PC-9 (cell line): ENCODE results near the gene HIGD1A. TPM values are rescaled to one million over a fixed set of nuclear protein-coding genes. Genes with fewer than 3 reads are reported as not detected.

Source experiments
- BruUV-seq: library from RNA; stranded (reverse); fragments of 400-500 nt; replicated peaks from 2 replicates; lab custom pipeline; 2021; lab: Mats Ljungman, UMichigan
- CTCF ChIA-PET: fragments of 300-600 bp; sonication (Branson Sonifier 250); formaldehyde crosslinking; loops from one replicate; lab custom pipeline; 2022; ENCODE audit warnings: antibody characterized with exemption; lab: Charles Lee
- POLR2A ChIA-PET: fragments of 300-600 bp; sonication (Branson Sonifier 250); formaldehyde crosslinking; loops from one replicate; lab custom pipeline; 2022; ENCODE audit warnings: antibody characterized with exemption; ENCODE audit not compliant: unreplicated experiment; lab: Charles Lee
- DNase-seq, 2 experiments: peaks; one replicate each; pipeline versions ENCODE4 v3.0.0 to v3.0.0-alpha.2; 2015 to 2022; ENCODE audit warnings: mixed read lengths in 1 of 2
- H2AFZ ChIP-seq: fragments of 200-600 bp; sonication (generic); 2 replicates; pipeline ENCODE4 v1.8.1; 2017; ENCODE audit warnings: antibody characterized with exemption
- H3F3A ChIP-seq: fragments of 200-600 bp; sonication (generic); 2 replicates; pipeline ENCODE4 v1.8.1; 2017; ENCODE audit warnings: antibody characterized with exemption, mild to moderate bottlenecking, low read depth; ENCODE audit not compliant: insufficient read depth
- H3K27ac ChIP-seq: fragments of 200-600 bp; sonication (generic); 2 replicates; pipeline ENCODE4 v1.6.1; 2016; ENCODE audit warnings: mixed run types
- H3K27me3 ChIP-seq: fragments of 200-600 bp; sonication (generic); 2 replicates; pipeline ENCODE4 v1.6.1; 2016; ENCODE audit warnings: low read depth, mixed run types; ENCODE audit not compliant: insufficient read depth
- H3K36me3 ChIP-seq: fragments of 200-600 bp; sonication (generic); 2 replicates; pipeline ENCODE4 v1.6.1; 2016; ENCODE audit warnings: low read depth, mixed run types
- H3K4me1 ChIP-seq: fragments of 200-600 bp; sonication (generic); replicated peaks from 2 replicates; pipeline ENCODE4 v1.6.1; 2016; ENCODE audit warnings: mixed run types; ENCODE audit not compliant: insufficient read depth
- H3K4me2 ChIP-seq: fragments of 200-600 bp; sonication (generic); 2 replicates; pipeline ENCODE4 v1.6.1; 2017; ENCODE audit warnings: mixed run types
- H3K4me3 ChIP-seq: fragments of 200-600 bp; sonication (generic); 2 replicates; pipeline ENCODE4 v1.6.1; 2016; ENCODE audit warnings: mixed run types
- H3K79me2 ChIP-seq: fragments of 200-600 bp; sonication (generic); 2 replicates; pipeline ENCODE4 v1.6.1; 2017; ENCODE audit warnings: low read depth, mixed run types
- H3K9me2 ChIP-seq: fragments of 200-600 bp; sonication (generic); 2 replicates; pipeline ENCODE4 v1.8.1; 2017; ENCODE audit warnings: mild to moderate bottlenecking; ENCODE audit not compliant: insufficient read depth
- H3K9me3 ChIP-seq: fragments of 200-600 bp; sonication (generic); 2 replicates; pipeline ENCODE4 v1.8.1; 2016; ENCODE audit warnings: low read depth; ENCODE audit not compliant: insufficient read depth
- H4K20me1 ChIP-seq: fragments of 200-600 bp; sonication (generic); 2 replicates; pipeline ENCODE4 v1.8.1; 2017; ENCODE audit not compliant: insufficient read depth
- EZH2 ChIP-seq: fragments of 200-600 bp; sonication (generic); IDR thresholded peaks from 2 replicates; pipeline ENCODE4 v1.8.0; 2017; ENCODE audit warnings: antibody characterized with exemption, low read depth
- intact Hi-C: fragments of 100-400 bp; cut with micrococcal nuclease; formaldehyde crosslinking; loops from one replicate; pipeline ENCODE4 v1.10.0; 2022; ENCODE audit not compliant: unreplicated experiment
- total RNA-seq: library from RNA; stranded (reverse); gene quantifications from 2 replicates; pipeline ENCODE4 v1.2.3, GENCODE V29; 2021
- TF ChIP-seq, protein P1 (sequence below): fragments of 200-600 bp; sonication (generic); conservative IDR thresholded peaks from 2 replicates; pipeline ENCODE4 v1.6.1; 2017; ENCODE audit warnings: mixed run types, antibody characterized with exemption, mild to moderate bottlenecking, moderate library complexity

HIGD1A gene
- total RNA-seq, 1 experiment from 2014 or later, result 69.7 TPM

DNA sequence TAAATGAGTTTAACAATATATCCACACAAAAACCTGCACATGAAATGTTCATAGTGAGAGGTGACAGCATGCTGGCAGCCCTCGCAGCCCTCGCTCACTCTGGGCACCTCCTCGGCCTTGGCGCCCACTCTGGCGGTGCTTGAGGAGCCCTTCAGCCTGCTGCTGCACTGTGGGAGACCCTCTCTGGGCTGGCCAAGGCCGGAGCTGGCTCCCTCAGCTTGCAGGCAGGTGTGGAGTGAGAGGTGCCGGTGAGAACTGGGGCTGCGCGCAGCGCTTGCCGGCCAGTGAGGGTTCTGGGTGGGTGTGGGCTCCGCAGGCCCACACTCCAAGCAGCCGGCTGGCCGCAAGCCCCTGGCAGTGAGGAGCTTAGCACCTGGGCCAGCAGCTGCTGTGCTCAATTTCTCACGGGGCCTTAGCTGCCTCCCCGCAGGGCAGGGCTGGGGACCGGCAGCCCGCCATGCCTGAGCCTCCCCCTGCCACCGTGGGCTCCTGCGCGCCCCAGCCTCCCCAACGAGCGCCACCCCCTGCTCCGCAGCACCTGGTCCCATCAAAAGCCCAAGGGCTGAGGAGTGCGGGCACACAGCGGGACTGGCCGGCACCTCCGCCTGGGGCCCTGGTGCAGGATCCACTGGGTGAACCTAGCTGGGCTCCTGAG lies 34.7 kb downstream of the HIGD1A start:
- Histone ChIP-seq H2AFZ (no peak overlapping the region), H3K4me2 (no peak overlapping the region), H3K36me3 (no peaks in the 10 kb centered on the region), H3K9me2 (no peaks in the 10 kb centered on the region), H3K4me3 (no peak overlapping the region), H4K20me1 (no peaks in the 10 kb centered on the region), H3K9me3 (no peaks in the 10 kb centered on the region; the same call in 1 of the 2 replicates), H3K4me1 (no peaks in the 10 kb centered on the region), H3F3A (0 out of 2 replicates have a peak, but pooled peaks cover 2% of the 10 kb centered on the region), H3K27me3 (no peaks in the 10 kb centered on the region), H3K27ac (no peak overlapping the region), H3K79me2 (no peaks in the 10 kb centered on the region)
- intact Hi-C loops, result no loop called here
- no peak for DNase-seq
- CTCF ChIA-PET, result no interaction called here
- no peak for TF ChIP-seq EZH2
- BruUV-seq, result no TSS peak
- POLR2A ChIA-PET, result no interaction called here

DNA sequence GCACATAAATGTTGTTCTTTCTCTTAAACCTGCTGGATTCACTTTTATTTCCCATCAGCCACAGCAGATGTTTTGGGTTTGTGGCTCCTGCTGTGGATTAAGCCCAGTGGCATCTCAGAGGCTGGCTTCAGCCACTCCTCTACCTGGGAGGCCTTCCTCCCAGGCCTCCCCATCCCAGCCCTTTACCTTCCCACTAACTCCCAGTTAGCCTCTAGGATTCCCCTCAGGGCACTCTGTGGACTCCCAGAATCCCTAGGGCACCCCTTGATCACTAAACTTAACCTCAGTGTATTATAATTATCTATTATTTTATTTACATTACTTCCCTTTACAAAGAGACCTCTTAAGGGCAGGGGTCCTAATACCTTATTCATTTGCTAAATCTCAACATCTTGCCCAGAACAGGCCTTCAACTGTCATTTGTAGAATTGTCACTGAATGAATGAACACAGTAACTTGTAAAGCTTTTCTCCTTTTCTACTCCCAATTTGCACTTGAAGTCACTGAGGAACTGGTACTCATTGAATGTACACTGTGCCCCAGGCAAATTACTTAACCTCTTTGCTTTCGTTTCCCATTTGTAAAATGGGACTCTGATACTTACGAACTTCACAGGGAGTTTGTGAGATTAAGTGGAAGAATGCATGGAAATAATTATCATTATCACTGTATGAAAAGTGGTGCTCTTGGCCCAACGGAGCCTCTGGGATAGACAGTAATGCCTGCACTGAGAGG lies 39.6 kb downstream of the HIGD1A start:
- Histone ChIP-seq H3K9me2 (no peaks in the 10 kb centered on the region), H3F3A (peaks cover 9% of the 10 kb centered on the region), H3K27ac (no peak overlapping the region), H3K4me1 (peaks cover 7% of the 10 kb centered on the region; the same call in 1 of the 2 replicates), H3K27me3 (no peaks in the 10 kb centered on the region), H3K79me2 (no peaks in the 10 kb centered on the region), H4K20me1 (no peaks in the 10 kb centered on the region), H3K4me3 (no peak overlapping the region), H3K36me3 (no peaks in the 10 kb centered on the region), H3K4me2 (no peak overlapping the region), H3K9me3 (no peaks in the 10 kb centered on the region; the same call in 1 of the 2 replicates), H2AFZ (no peak overlapping the region)
- CTCF ChIA-PET, result no interaction called here
- DNase-seq, result no peak
- no peak for TF ChIP-seq EZH2
- TF ChIP-seq, protein P1, sequence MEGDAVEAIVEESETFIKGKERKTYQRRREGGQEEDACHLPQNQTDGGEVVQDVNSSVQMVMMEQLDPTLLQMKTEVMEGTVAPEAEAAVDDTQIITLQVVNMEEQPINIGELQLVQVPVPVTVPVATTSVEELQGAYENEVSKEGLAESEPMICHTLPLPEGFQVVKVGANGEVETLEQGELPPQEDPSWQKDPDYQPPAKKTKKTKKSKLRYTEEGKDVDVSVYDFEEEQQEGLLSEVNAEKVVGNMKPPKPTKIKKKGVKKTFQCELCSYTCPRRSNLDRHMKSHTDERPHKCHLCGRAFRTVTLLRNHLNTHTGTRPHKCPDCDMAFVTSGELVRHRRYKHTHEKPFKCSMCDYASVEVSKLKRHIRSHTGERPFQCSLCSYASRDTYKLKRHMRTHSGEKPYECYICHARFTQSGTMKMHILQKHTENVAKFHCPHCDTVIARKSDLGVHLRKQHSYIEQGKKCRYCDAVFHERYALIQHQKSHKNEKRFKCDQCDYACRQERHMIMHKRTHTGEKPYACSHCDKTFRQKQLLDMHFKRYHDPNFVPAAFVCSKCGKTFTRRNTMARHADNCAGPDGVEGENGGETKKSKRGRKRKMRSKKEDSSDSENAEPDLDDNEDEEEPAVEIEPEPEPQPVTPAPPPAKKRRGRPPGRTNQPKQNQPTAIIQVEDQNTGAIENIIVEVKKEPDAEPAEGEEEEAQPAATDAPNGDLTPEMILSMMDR, result no peak
- no TSS peak for BruUV-seq
- intact Hi-C loops, result no loop called here
- POLR2A ChIA-PET, result interaction anchor here (0.7 kb wide), 1 partner anchor 30 kb away, joined by 4 read pairs; no protein-coding TSS in a partner anchor

DNA sequence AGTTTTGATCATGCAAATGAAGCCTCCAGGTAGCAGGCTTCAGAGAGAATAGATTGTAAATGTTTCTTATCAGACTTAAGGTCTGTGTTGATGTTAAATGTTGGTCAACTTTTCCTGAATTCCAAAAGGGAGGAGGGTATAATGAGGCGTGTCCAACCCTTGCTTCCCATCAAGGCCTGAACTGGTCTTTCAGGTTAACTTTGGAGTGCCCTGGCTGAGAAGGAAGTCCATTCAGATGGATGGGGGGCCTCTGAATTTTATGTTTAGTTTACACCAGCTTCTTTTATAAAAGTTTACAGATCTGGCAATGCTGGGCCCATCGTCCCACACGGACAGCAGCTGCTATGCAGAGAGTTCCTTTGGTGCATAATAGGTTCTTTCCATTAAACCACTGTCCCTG lies 40.2 kb downstream of the HIGD1A start:
- no peaks in the 10 kb centered on the region for H3K36me3 ChIP-seq
- no peak overlapping the region for H2AFZ ChIP-seq
- peaks cover 7% of the 10 kb centered on the region; the same call in 1 of the 2 replicates for H3K4me1 ChIP-seq
- intact Hi-C loops, result no loop called here
- H3K27ac ChIP-seq, result no peak overlapping the region
- H3K4me2 ChIP-seq, result no peak overlapping the region
- ChIA-PET CTCF (no interaction called here), POLR2A (interaction anchor here (0.6 to 0.7 kb wide), 3 partner anchors 12 to 267 kb away, joined by 4 to 6 read pairs (median 4); no protein-coding TSS in a partner anchor)
- no peaks in the 10 kb centered on the region for H3K9me2 ChIP-seq
- no peaks in the 10 kb centered on the region for H3K79me2 ChIP-seq
- H3K4me3 ChIP-seq, result no peak overlapping the region
- TF ChIP-seq EZH2, result no peak
- TF ChIP-seq, protein P1, result no peak
- H4K20me1 ChIP-seq, result no peaks in the 10 kb centered on the region
- no TSS peak for BruUV-seq
- no peaks in the 10 kb centered on the region for H3K27me3 ChIP-seq
- H3F3A ChIP-seq, result peaks cover 9% of the 10 kb centered on the region
- peak in 1 of 2 experiments; percentile 51 for DNase-seq
- no peaks in the 10 kb centered on the region; the same call in 1 of the 2 replicates for H3K9me3 ChIP-seq
